ENCODE measurements around the gene RMND5A.
"Not testable (repeated sequence)": the region's sequence is repeated elsewhere in the genome, so short reads cannot be mapped to it uniquely, and the experiment has no call there.

RMND5A gene

DNA sequence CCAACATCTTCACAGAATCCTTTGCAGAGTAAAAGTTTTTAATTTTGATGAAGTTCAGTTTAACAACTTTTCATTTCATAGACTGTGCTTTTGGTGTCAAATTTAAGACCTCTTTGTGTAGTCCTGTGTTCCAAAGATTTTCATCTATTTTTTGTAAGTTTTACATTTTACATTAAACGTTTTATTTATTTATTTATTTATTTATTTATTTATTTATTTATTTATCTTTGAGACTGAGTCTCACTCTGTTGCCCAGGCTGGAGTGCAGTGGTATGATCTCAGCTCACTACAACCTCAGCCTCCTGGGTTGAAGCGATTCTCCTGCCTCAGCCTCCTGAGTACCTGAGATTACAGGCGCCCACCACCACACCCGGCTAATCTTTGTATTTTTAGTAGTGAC, 12.0 kb upstream of the RMND5A start:
- not testable (repeated sequence) for H3K4me3 ChIP-seq (ENCODE audit: low read depth, low read length)

DNA sequence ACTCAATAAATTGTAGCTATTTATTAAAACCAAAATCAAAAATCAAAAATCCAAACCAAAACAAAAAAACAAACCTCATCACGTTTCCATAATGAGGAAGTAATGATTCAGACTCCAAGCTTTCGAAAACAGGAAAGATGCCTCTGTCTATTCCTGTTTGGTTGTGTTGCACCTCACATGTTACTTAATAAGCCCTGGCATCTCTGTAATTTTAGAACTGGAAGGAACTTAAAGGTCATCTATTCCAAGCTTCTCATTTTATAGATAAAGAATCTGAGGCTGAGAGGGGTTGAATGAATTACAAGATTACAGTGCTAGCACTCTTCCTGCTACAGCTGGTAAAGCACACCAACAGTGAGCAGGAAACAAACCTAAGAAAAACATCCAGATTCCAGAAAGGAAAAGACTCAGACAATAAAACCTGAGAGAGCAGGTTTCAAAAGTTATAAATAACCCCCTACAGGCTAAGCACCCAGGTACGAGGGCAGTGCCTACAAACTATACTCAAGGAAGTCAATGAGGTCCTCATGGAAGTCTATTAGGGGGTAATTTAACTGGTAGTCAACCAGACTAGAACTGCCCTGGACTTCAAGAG, 5.4 kb upstream of the RMND5A start:
- not testable (repeated sequence) for H3K4me3 ChIP-seq (ENCODE audit: low read depth, low read length)

GRCh38 chr2:86719263-86719636, 841 bp upstream of the RMND5A start:
- not testable (repeated sequence) for H3K4me3 ChIP-seq (ENCODE audit: low read depth, low read length)

- H3K4me3 ChIP-seq (ENCODE audit: low read depth, low read length): peak overlapping the region; percentile 66
Observed at GRCh38 chr2:86720540-86721320, 639 bp downstream of the RMND5A start.

DNA sequence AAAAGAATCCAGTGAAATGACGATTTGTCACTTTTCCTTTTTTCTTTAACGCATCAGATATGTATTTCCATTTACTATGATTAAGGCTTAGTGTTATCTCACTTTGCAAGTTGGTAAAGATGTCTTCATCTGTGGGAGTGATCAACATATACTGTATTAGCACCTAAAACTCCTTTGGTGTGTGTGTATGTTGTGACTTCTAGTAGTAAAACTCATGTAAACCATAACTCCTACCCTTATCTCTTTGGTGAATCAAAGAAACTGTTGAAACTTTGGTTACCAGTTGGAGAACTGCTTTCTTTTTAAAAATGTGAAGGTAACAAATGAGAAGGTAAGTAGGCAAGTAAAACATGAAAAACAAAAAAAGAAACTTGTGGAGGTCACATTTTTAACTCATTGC, 5.6 kb downstream of the RMND5A start:
- not testable (repeated sequence) for H3K4me3 ChIP-seq (ENCODE audit: low read depth, low read length)

DNA sequence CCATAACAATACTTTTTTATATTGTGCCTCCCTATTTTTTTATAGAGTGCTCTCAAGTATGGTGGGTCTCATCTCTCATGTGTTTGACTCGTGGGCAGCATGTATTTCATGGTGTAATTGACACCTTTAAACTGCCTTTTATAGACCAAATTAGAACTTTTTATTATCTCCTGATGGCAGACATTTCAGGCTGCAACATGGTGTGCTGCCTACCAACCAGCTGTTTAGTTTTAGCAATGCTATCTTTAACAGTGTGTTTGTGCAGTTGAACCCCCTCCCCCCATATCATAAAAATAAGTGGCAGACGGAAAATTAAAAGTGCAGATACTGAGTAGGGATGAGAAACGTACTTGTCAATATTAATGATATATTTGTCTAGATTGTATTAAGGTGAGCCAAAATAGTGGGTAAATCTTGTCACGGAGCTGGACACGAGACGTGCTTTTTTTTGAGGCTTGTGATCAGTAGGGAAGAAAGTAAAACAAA, 12.0 kb downstream of the RMND5A start:
- H3K4me3 ChIP-seq (ENCODE audit: low read depth, low read length): not testable (repeated sequence)

DNA sequence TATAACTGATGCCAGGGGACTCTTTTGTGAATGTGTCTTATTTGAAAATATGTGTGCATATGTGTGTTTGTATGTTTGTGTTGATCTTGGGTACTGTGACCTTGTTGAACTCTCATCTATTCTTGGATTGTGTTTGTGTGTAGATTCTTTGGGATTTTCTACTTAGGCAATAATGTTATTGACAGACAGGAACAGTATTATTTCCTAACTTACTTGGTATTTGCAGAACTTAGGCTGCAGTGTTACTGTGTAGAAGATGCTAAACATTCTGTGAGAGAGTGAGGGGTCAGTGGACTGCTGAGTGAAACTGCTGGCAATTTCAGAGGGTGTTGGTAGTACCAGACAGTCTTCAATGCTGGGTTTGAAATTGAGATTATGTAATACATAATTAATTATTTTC, 12.7 kb downstream of the RMND5A start:
- not testable (repeated sequence) for H3K4me3 ChIP-seq (ENCODE audit: low read depth, low read length)

GRCh38 chr2:86733528-86733927, 13.4 kb downstream of the RMND5A start:
- not testable (repeated sequence) for H3K4me3 ChIP-seq (ENCODE audit: low read depth, low read length)

DNA sequence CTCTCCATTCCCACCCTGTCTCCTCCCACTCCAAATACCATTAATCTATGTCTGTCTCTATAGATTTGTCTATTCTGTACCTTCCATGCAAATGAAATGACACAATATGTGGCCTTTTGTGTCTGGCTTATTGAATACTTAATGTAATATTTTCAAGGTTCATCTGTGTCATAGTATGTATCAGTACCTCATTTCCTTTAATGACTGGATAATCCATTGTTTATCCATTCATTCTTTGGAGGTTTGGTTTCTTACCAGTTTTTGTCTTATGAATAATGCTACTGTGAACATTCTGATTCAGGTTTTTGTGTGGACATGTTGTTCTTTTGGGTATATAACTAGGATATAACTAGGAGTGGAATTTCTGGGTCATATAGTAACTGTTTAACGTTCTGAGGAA, 14.8 kb downstream of the RMND5A start:
- not testable (repeated sequence) for H3K4me3 ChIP-seq (ENCODE audit: low read depth, low read length)

GRCh38 chr2:86739485-86739884, 19.4 kb downstream of the RMND5A start:
- H3K4me3 ChIP-seq (ENCODE audit: low read depth, low read length): not testable (repeated sequence)

DNA sequence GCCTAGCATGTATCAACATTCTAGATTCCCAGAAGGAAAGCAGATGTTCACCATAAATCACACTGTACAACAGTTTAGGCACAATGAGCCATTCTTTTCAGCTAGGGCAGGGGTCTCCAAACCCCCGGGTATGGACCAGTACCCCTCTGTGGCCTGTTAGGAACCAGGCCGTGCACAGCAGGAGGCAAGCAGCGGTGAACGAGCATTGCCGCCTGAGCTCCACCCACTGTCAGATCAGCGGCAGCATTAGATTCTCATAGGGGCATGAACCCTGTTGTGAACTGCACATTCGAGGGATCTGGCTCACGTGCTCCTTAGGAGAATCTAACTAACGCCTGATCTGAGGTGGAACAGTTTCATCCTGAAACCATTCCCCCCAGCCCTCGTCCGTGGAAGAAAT, 19.8 kb downstream of the RMND5A start:
- H3K4me3 ChIP-seq (ENCODE audit: low read depth, low read length): not testable (repeated sequence)

DNA sequence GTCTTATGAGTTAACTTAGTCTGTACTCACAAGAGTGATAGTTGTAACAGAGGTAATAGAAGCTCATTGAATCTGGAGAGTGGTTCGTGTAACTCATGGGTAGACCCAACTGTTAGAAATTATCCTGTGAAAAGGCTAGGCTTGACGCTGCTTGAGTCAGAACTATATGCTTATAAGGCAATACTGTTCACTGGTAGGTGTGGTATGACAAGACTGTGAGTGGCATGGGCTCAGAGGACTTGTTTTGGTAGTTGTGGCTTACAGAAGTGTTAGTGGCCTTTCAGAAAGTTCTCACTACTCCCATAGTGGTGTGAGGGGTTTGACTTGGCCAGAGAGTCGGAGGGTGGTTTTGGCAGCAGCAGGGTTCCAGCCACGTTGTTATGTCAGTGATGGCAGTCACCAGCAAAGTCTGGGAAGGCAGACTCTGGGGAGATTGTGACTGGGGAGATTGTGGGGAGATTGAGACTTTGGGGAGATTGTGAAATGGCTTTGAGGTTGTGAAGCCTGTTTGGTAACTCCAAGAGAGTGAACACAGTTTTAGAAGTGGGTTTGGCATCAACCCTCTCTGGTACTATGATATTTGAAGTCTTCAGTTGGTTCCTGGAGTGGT, 21.9 kb downstream of the RMND5A start:
- H3K4me3 ChIP-seq (ENCODE audit: low read depth, low read length): not testable (repeated sequence)

DNA sequence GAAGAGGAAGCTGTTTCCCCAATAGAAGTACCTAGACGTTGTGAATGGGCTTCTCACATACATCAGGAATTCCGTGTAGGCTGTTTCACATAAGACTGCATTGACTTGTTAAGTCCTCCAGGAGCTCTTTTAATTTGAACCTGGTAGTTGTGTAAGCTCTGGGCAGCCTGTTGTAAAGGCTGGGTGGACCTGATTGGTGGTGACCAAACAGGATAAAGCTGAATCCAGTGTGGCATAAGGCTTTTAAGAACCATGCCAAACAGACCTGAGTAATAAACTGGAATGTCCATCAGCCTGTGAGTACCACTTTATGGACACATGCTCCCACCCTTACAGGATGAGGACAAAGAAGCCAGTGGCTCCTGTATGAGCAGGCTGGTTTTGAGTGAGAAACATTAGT, 24.1 kb downstream of the RMND5A start:
- no peak overlapping the region for H3K4me3 ChIP-seq (ENCODE audit: low read depth, low read length)

- no peak overlapping the region for H3K4me3 ChIP-seq (ENCODE audit: low read depth, low read length)
Observed at GRCh38 chr2:86746939-86747338, 26.8 kb downstream of the RMND5A start.

DNA sequence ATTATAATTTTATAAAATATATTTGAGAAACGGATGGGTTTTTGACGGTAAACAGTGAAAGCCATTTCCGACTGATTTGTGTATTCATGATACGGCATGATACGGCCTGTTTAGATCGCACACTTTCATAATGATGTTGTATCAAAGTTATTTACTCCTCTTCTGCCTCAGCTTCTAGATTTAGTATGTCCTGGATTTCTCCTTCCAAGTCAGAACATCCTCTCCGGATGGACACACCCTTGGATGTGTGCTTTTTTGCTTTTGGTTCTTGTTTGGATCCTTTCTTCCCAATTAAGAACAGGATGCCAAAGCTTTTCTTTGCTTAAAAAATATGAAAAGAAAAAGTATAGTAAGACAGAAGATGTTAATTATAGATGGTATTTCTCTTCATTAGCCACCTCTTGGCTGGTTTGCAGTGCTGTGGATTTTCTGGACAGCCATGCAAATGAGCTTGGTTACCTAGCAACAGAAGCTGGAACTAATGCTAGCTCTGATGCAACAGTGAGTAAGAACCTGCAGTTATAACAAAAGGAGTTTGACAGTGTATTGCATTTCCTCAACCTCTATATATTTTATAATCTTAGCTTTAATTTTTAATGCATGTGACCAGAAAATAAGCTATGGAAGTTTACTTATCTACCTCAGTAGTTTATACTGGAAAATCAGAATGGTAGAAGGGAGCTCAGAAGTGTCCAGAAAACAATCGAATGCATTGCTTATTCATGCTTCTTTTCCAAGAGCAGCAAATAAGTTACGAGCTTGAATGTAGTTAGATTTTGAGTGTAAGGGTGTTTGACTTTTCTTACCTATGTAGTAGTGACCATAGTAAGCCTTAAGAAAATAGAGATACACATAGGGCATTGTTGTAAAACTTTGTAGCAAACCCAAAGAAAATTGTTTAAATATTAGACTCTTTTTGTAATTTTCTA, 27.9 kb downstream of the RMND5A start:
- H3K4me3 ChIP-seq (ENCODE audit: low read depth, low read length): no peak overlapping the region

- H3K4me3 ChIP-seq (ENCODE audit: low read depth, low read length): no peak overlapping the region
Observed at GRCh38 chr2:86750240-86750839, 30.2 kb downstream of the RMND5A start.

- H3K4me3 ChIP-seq (ENCODE audit: low read depth, low read length): no peak overlapping the region
Observed at GRCh38 chr2:86751778-86752177, 31.7 kb downstream of the RMND5A start.

GRCh38 chr2:86752934-86753333, 32.8 kb downstream of the RMND5A start:
- no peak overlapping the region for H3K4me3 ChIP-seq (ENCODE audit: low read depth, low read length)

- no peak overlapping the region for H3K4me3 ChIP-seq (ENCODE audit: low read depth, low read length)
Observed at GRCh38 chr2:86753606-86754005, 33.5 kb downstream of the RMND5A start.

DNA sequence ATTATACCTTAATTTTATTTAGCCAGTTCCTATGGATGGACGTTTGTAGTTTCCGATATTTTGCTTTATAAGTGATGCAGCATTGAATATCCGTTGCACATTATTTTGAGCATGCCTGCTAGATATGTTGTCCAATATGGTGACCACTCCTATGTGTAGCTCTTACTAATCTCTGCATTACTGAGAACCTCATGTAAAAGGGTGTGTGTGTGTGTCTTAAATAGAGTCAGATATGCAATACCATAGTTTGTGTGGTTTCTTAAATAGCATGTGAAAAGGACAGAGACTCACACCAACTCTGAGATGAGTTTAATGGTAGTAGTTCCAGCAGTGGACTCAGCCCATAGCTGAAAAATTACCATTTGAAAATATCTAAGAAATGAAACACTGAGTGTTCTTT, 38.3 kb downstream of the RMND5A start:
- no peak overlapping the region for H3K4me3 ChIP-seq (ENCODE audit: low read depth, low read length)

DNA sequence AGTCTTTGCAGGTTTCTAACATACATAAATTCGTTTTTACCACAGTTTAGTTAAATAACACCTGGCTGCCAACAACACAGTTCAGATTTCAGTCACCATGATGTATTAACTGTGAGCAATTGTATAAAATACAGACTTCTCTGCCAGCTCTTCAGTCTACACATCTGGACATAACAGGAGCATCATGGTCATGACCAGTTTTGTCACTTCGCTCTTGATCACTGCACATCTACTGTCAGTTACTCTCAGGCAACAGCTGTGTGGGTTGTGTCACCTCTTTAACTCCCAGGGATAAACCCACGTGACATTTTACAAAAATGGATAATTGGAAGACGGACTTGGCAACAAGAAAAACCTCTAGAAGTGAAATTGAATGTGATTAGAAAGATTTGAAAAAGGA, 40.3 kb downstream of the RMND5A start:
- H3K4me3 ChIP-seq (ENCODE audit: low read depth, low read length): no peak overlapping the region

All from iPS-11a (cell line).